Left lobe of liver (tissue), 2 donors: Measurements from ENCODE around the gene NOL3. TPM values are rescaled to one million over a fixed set of nuclear protein-coding genes. Genes with fewer than 3 reads are reported as not detected.

Experiments
- ATAC-seq: fragments of 200-7000 bp; cut with Tn5 transposase; one replicate; pipeline ENCODE4 v1.9.1; 2020; ENCODE audit warnings: mild to moderate bottlenecking, moderate library complexity
- DNase-seq: peaks from one replicate; pipeline ENCODE4 v3.0.0-alpha.2; 2020; ENCODE audit warnings: low spot score
- total RNA-seq: library from RNA; stranded (reverse); gene quantifications from one replicate; pipeline ENCODE4 v1.2.1, GENCODE V29; 2021
- donor health status: DM: no; HTN: no; CAD: no; lungs with moderate emphysema.
- donor health status: DM: no; HTN: yes; CAD: no.

Gene NOL3
- total RNA-seq, 1 donor from 2014 or later = 40.7 TPM

GRCh38 chr16:67169011-67169451 lies 1.3 kb upstream of the NOL3 start:
- DNase-seq (no peak), ATAC-seq (no peak)

- ATAC-seq = no peak
- no peak for DNase-seq
Observed at GRCh38 chr16:67169642-67170167, 633 bp upstream of the NOL3 start.

- peak; percentile 5 for ATAC-seq
- no peak for DNase-seq
Observed at GRCh38 chr16:67170949-67171649, 761 bp downstream of the NOL3 start.

GRCh38 chr16:67173323-67173722 lies 3.0 kb downstream of the NOL3 start:
- ATAC-seq (no peak), DNase-seq (no peak)

GRCh38 chr16:67173808-67174705 lies 3.7 kb downstream of the NOL3 start:
- ATAC-seq (peak; percentile 72), DNase-seq (peak; percentile 96)

GRCh38 chr16:67174706-67175231 lies 4.4 kb downstream of the NOL3 start:
- DNase-seq = no peak

GRCh38 chr16:67176662-67177061 lies 6.3 kb downstream of the NOL3 start:
- no peak for DNase-seq

More at GRCh38 chr16:67174706-67175231, 4.4 kb downstream of the NOL3 start:
- ATAC-seq = no peak

GRCh38 chr16:67177743-67178699 lies 7.7 kb downstream of the NOL3 start:
- peak; percentile 71 for ATAC-seq
- DNase-seq = peak; percentile 89

More at GRCh38 chr16:67176662-67177061, 6.3 kb downstream of the NOL3 start:
- ATAC-seq = no peak

- DNase-seq = no peak
Observed at GRCh38 chr16:67179421-67180080, 9.2 kb downstream of the NOL3 start.

GRCh38 chr16:67180166-67180565 lies 9.8 kb downstream of the NOL3 start:
- ATAC-seq (no peak), DNase-seq (no peak)

More at GRCh38 chr16:67179421-67180080, 9.2 kb downstream of the NOL3 start:
- no peak for ATAC-seq

- no peak for ATAC-seq
- no peak for DNase-seq
Observed at GRCh38 chr16:67181346-67181745, 11.0 kb downstream of the NOL3 start.

GRCh38 chr16:67182288-67182687 lies 11.9 kb downstream of the NOL3 start:
- DNase-seq (no peak), ATAC-seq (no peak)

GRCh38 chr16:67183284-67183626 lies 12.9 kb downstream of the NOL3 start:
- ATAC-seq = no peak

GRCh38 chr16:67183627-67184452 lies 13.5 kb downstream of the NOL3 start, which contains the start of gene MATCAP1:
TSS of gene MATCAP1 (minus strand) at chr16:67183963. CDS start at chr16:67180610, 3,353 bp downstream.
- peak; percentile 85 for ATAC-seq
- DNase-seq = peak; percentile 94

More at GRCh38 chr16:67183284-67183626, 12.9 kb downstream of the NOL3 start:
- DNase-seq = no peak

GRCh38 chr16:67184453-67184994 lies 14.2 kb downstream of the NOL3 start:
- ATAC-seq = peak; percentile 42
- no peak for DNase-seq

- DNase-seq (peak; percentile 88), ATAC-seq (peak; percentile 61)
Observed at GRCh38 chr16:67184995-67185650, 14.8 kb downstream of the NOL3 start.

- ATAC-seq (no peak), DNase-seq (no peak)
Observed at GRCh38 chr16:67185651-67186134, 15.4 kb downstream of the NOL3 start.

GRCh38 chr16:67186550-67186950 lies 16.2 kb downstream of the NOL3 start:
- DNase-seq = no peak
- no peak for ATAC-seq
